ENCODE data around the gene GJC3.

The GJC3 gene

GRCh38 chr7:99927536-99927935, 1.9 kb downstream of the GJC3 start:
- TF ChIP-seq, protein P1, sequence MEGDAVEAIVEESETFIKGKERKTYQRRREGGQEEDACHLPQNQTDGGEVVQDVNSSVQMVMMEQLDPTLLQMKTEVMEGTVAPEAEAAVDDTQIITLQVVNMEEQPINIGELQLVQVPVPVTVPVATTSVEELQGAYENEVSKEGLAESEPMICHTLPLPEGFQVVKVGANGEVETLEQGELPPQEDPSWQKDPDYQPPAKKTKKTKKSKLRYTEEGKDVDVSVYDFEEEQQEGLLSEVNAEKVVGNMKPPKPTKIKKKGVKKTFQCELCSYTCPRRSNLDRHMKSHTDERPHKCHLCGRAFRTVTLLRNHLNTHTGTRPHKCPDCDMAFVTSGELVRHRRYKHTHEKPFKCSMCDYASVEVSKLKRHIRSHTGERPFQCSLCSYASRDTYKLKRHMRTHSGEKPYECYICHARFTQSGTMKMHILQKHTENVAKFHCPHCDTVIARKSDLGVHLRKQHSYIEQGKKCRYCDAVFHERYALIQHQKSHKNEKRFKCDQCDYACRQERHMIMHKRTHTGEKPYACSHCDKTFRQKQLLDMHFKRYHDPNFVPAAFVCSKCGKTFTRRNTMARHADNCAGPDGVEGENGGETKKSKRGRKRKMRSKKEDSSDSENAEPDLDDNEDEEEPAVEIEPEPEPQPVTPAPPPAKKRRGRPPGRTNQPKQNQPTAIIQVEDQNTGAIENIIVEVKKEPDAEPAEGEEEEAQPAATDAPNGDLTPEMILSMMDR (IDR thresholded peaks at IDR 0.05): no peak
- H3K4me3 ChIP-seq: no peak overlapping the region
- DNase-seq (ENCODE audit: low spot score): no peak
- no peak overlapping the region for H3K27ac ChIP-seq

GRCh38 chr7:99926321-99926720, 3.1 kb downstream of the GJC3 start:
- TF ChIP-seq, protein P1 (IDR thresholded peaks at IDR 0.05): no peak
- no peak for DNase-seq (ENCODE audit: low spot score)
- H3K4me3 ChIP-seq: no peak overlapping the region
- H3K27ac ChIP-seq: no peak overlapping the region

GRCh38 chr7:99923200-99923599, 6.2 kb downstream of the GJC3 start:
- no peak overlapping the region for H3K4me3 ChIP-seq
- TF ChIP-seq, protein P1 (IDR thresholded peaks at IDR 0.05): no peak
- no peak for DNase-seq (ENCODE audit: low spot score)
- H3K27ac ChIP-seq: no peak overlapping the region

DNA sequence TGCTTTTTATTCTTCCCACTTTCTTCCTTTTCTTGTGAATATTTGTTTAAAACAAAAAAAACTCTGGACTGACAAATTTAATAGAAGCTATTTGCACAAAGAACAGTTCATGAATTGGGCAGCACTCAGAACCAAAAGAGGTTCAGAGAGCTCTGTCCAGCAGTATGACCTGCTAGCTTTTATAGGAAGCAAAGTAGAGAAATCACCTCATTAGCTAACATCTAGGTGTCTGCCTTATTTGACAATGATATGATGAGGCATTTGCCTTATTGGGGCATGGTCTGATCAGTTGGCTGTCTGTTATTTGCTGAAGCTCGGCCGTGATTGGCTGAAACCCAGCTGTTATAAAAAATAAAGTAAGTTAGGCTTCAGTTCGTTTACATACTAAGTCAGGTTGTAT, 9.3 kb downstream of the GJC3 start:
- peak overlapping the region; percentile 93 to 98 for H3K27ac ChIP-seq
- H3K4me3 ChIP-seq: peak overlapping the region; percentile 95
- TF ChIP-seq, protein P1 (IDR thresholded peaks at IDR 0.05): no peak
- no peak for DNase-seq (ENCODE audit: low spot score)

DNA sequence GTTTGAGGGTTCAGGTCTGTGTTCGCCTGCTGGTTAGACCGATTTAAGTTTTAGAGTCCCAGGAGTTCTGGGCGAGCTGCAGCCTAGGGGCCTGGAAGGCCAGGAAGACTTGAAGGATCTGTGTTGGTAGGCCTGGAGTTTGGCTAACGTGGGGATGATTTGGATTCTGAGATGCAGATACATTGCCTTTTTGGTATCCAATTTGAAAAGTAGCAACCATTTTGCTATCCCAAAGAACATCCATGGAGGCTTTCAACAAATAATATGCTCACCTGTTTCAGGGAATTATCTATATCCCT, 9.7 kb downstream of the GJC3 start:
- DNase-seq (ENCODE audit: low spot score): no peak
- Histone ChIP-seq H3K4me3 (peak overlapping the region; percentile 95), H3K27ac (peak overlapping the region; percentile 93 to 98)
- TF ChIP-seq, protein P1 (IDR thresholded peaks at IDR 0.05): no peak

- TF ChIP-seq, protein P1 (IDR thresholded peaks at IDR 0.05): no peak
- DNase-seq (ENCODE audit: low spot score): peak; percentile 97
- Histone ChIP-seq H3K4me3 (peak within 1 kb of the TSS; percentile 95), H3K27ac (peak within 1 kb of the TSS; percentile 93 to 98)
Observed at GRCh38 chr7:99918959-99919813, 10.2 kb downstream of the GJC3 start, which contains the start of gene TRIM4. Gene TRIM4 (minus strand): TSS chr7:99919530. CDS start chr7:99919401, 129 bp downstream.

DNA sequence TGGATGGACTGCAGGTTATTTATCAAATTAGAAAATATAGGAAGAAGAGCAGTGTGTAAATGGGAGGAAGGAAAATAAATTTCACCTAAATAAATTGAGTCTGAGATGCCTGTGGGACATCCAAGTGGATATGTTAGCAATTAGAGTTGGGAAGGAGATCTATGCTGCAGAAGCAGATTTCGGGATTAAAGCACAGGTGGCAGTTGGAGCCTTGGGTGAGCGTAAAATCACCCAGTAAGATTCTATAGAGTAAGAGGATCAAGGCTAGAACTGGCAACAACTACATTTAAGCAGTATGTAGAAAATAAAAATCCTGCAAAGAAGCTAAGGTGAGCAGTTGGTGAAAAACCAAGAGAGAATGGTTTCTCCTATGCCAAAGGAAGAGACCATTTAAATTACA, 18.4 kb downstream of the GJC3 start:
- TF ChIP-seq, protein P1 (IDR thresholded peaks at IDR 0.05): no peak
- H3K27ac ChIP-seq: no peak overlapping the region
- no peak for DNase-seq (ENCODE audit: low spot score)
- H3K4me3 ChIP-seq: no peak overlapping the region

Measured in coronary artery (tissue), 2 donors.